Measurements from ENCODE around the gene MED31. TPM values are rescaled to one million over a fixed set of nuclear protein-coding genes. Genes with fewer than 3 reads are reported as not detected.

The MED31 gene
- total and polyA plus RNA-seq, 10 donors, result 6.0 to 28.9 (median 16.8) TPM

- Histone ChIP-seq H3K27me3 (replicated peaks in 1 of 7) (peaks cover 0 to 31% (median 16%) of the 10 kb centered on the region in 7 donors), H3K36me3 (no peaks in the 10 kb centered on the region), H3K4me3 (no peak overlapping the region), H3K9me3 (no peaks in the 10 kb centered on the region), H3K4me1 (peaks cover 0 to 8% (median 0%) of the 10 kb centered on the region in 6 donors), H3K27ac (no peak overlapping the region)
- TF ChIP-seq POLR2AphosphoS5 (IDR thresholded peaks at IDR 0.05) (no peak), CTCF (IDR thresholded peaks at IDR 0.05 in 8 of 11, conservative IDR thresholded peaks at IDR 0.05 in 3 of 11) (no peak), POLR2A (IDR thresholded peaks at IDR 0.05) (no peak)
- no peak for DNase-seq
- WGBS, 5 donors, result 88 to 94% (median 92%) methylated on average over 7 to 13 of the region's 13 CpGs
- intact Hi-C loops (cut with DNase I; ENCODE audit: low total_unique reads), result no loop called here
Measured at GRCh38 chr17:6674586-6674985, 23.2 kb upstream of the MED31 start.

- Histone ChIP-seq H3K27me3 (replicated peaks in 1 of 7) (no peaks in the 10 kb centered on the region), H3K4me1 (peaks cover 0 to 1% (median 0%) of the 10 kb centered on the region in 6 donors), H3K27ac (no peak overlapping the region), H3K36me3 (no peaks in the 10 kb centered on the region), H3K9me3 (no peaks in the 10 kb centered on the region), H3K4me3 (no peak overlapping the region)
- WGBS, 5 donors, result 58 to 93% (median 84%) methylated on average over 5 to 7 of the region's 7 CpGs
- no peak for DNase-seq
- TF ChIP-seq POLR2AphosphoS5 (IDR thresholded peaks at IDR 0.05) (no peak), CTCF (IDR thresholded peaks at IDR 0.05 in 8 of 11, conservative IDR thresholded peaks at IDR 0.05 in 3 of 11) (no peak), POLR2A (IDR thresholded peaks at IDR 0.05) (no peak)
- intact Hi-C loops (cut with DNase I; ENCODE audit: low total_unique reads), result no loop called here
Measured at GRCh38 chr17:6671431-6671830, 20.0 kb upstream of the MED31 start.

GRCh38 chr17:6670999-6671398 is 19.6 kb upstream of the MED31 start:
- Histone ChIP-seq H3K4me3 (no peak overlapping the region), H3K9me3 (no peaks in the 10 kb centered on the region), H3K27me3 (replicated peaks in 1 of 7) (no peaks in the 10 kb centered on the region), H3K4me1 (peaks cover 0 to 6% (median 4%) of the 10 kb centered on the region in 6 donors), H3K27ac (no peak overlapping the region), H3K36me3 (no peaks in the 10 kb centered on the region)
- TF ChIP-seq POLR2A (IDR thresholded peaks at IDR 0.05), result no peak
- no peak for TF ChIP-seq CTCF (IDR thresholded peaks at IDR 0.05 in 8 of 11, conservative IDR thresholded peaks at IDR 0.05 in 3 of 11)
- TF ChIP-seq POLR2AphosphoS5 (IDR thresholded peaks at IDR 0.05), result no peak
- DNase-seq, result no peak
- 77 to 94% (median 91%) methylated on average over 6 of the region's 6 CpGs for WGBS, 5 donors
- intact Hi-C loops (cut with DNase I; ENCODE audit: low total_unique reads), result no loop called here

- H3K27ac ChIP-seq, result no peak overlapping the region
- intact Hi-C loops (cut with DNase I; ENCODE audit: low total_unique reads), result no loop called here
- H3K36me3 ChIP-seq, result no peaks in the 10 kb centered on the region
- H3K27me3 ChIP-seq (replicated peaks in 1 of 7), result no peaks in the 10 kb centered on the region
- H3K4me3 ChIP-seq, result no peak overlapping the region
- H3K9me3 ChIP-seq, result no peaks in the 10 kb centered on the region
- H3K4me1 ChIP-seq, result peaks cover 0 to 9% (median 6%) of the 10 kb centered on the region in 6 donors
- no peak for DNase-seq
- WGBS, 5 donors, result 88 to 94% (median 92%) methylated on average over 8 of the region's 8 CpGs
- no peak for TF ChIP-seq POLR2AphosphoS5 (IDR thresholded peaks at IDR 0.05)
- no peak for TF ChIP-seq CTCF (IDR thresholded peaks at IDR 0.05 in 8 of 11, conservative IDR thresholded peaks at IDR 0.05 in 3 of 11)
- TF ChIP-seq POLR2A (IDR thresholded peaks at IDR 0.05), result no peak
Measured at GRCh38 chr17:6670571-6670970, 19.2 kb upstream of the MED31 start.
